Keratinocyte (primary cell): ENCODE measurements around the gene DOC2A.

Experiments used
- EZH2 ChIP-seq: IDR thresholded peaks from one replicate; pipeline ENCODE4 v1.6.1; 2012; ENCODE audit warnings: inconsistent platforms, mild to moderate bottlenecking, low read length, moderate library complexity
- TF ChIP-seq, protein P1 (sequence below), 3 experiments: IDR thresholded peaks in 1 of 3; conservative IDR thresholded peaks in 1 of 3; optimal IDR thresholded peaks in 1 of 3; 2 replicates in 2 of 3; 3 replicates in 1 of 3; pipeline versions ENCODE3 to v1.5.1; 2011; ENCODE audit warnings: low read length in 3 of 3, mild to moderate bottlenecking in 3 of 3, moderate library complexity in 2 of 3, control low read depth in 1 of 3, inconsistent platforms in 1 of 3; ENCODE audit not compliant: insufficient read depth in 2 of 3; ENCODE audit errors: extremely low read depth in 1 of 3

GRCh38 chr16:29977063-29977825, 33.6 kb downstream of the DOC2A start:
- TF ChIP-seq, protein P1, sequence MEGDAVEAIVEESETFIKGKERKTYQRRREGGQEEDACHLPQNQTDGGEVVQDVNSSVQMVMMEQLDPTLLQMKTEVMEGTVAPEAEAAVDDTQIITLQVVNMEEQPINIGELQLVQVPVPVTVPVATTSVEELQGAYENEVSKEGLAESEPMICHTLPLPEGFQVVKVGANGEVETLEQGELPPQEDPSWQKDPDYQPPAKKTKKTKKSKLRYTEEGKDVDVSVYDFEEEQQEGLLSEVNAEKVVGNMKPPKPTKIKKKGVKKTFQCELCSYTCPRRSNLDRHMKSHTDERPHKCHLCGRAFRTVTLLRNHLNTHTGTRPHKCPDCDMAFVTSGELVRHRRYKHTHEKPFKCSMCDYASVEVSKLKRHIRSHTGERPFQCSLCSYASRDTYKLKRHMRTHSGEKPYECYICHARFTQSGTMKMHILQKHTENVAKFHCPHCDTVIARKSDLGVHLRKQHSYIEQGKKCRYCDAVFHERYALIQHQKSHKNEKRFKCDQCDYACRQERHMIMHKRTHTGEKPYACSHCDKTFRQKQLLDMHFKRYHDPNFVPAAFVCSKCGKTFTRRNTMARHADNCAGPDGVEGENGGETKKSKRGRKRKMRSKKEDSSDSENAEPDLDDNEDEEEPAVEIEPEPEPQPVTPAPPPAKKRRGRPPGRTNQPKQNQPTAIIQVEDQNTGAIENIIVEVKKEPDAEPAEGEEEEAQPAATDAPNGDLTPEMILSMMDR (optimal IDR thresholded peaks at IDR 0.05 in 1 of 3, IDR thresholded peaks at IDR 0.05 in 1 of 3, conservative IDR thresholded peaks at IDR 0.05 in 1 of 3; ENCODE audit: extremely low read depth in 1 of 3, insufficient read depth in 2 of 3, low read length in 3 of 3) = no peak
- TF ChIP-seq EZH2 = no peak
